Endothelial cell of umbilical vein (primary cell): ENCODE measurements around the gene COX4I1. TPM values are rescaled to one million over a fixed set of nuclear protein-coding genes. Genes with fewer than 3 reads are reported as not detected.

Experiments
- BruUV-seq: library from RNA; stranded (reverse); fragments of 400-500 nt; replicated peaks from 2 replicates; lab custom pipeline; 2021; lab: Mats Ljungman, UMichigan
- CTCF ChIA-PET: fragments of 300-600, 350-600 bp; sonication (Branson Sonifier 250); formaldehyde crosslinking; loops from one replicate; lab custom pipeline; 2021; ENCODE audit warnings: antibody characterized with exemption, inconsistent platforms; lab: Charles Lee
- POLR2A ChIA-PET: fragments of 300-600, 350-600 bp; sonication (Branson Sonifier 250); formaldehyde crosslinking; loops from one replicate; lab custom pipeline; 2021; ENCODE audit warnings: antibody characterized with exemption, inconsistent platforms; lab: Charles Lee
- DNase-seq: peaks from one replicate; pipeline ENCODE4 v3.0.0-alpha.2; 2011; ENCODE audit warnings: low read depth, low spot score
- FAIRE-seq: peaks from 2 replicates; lab custom pipeline; 2011; peaks lifted over from hg19 to GRCh38; lab: Jason Lieb, UNC
- H2AFZ ChIP-seq: 2 replicates; pipeline ENCODE4 v1.6.0; 2012; ENCODE audit warnings: low read depth, low read length, control low read depth, inconsistent platforms
- H3K27ac ChIP-seq: 2 replicates; pipeline ENCODE4 v1.5.1; 2011; ENCODE audit warnings: low read depth, mild to moderate bottlenecking, control low read depth, low read length, moderate library complexity; ENCODE audit not compliant: insufficient read depth
- H3K27me3 ChIP-seq, 2 experiments: 2 replicates each; pipeline versions ENCODE4 v1.6.0 to v1.6.1; 2011; ENCODE audit warnings: low read length in 2 of 2, mixed read lengths in 1 of 2; ENCODE audit not compliant: control insufficient read depth in 2 of 2, insufficient read depth in 2 of 2
- H3K36me3 ChIP-seq, 2 experiments: 2 replicates in 1 of 2; 3 replicates in 1 of 2; pipeline ENCODE4 v1.5.1; 2011; ENCODE audit warnings: low read length in 2 of 2, mild to moderate bottlenecking in 1 of 2, moderate library complexity in 1 of 2; ENCODE audit not compliant: control insufficient read depth in 2 of 2, insufficient read depth in 2 of 2; ENCODE audit errors: extremely low read depth in 1 of 2
- H3K4me1 ChIP-seq: 3 replicates; pipeline ENCODE4 v1.5.1; 2011; ENCODE audit warnings: mild to moderate bottlenecking, low read length; ENCODE audit not compliant: control insufficient read depth, insufficient read depth; ENCODE audit errors: extremely low read depth
- H3K4me2 ChIP-seq: 2 replicates; pipeline ENCODE4 v1.6.1; 2011; ENCODE audit warnings: low read length, control low read depth, mixed read lengths; ENCODE audit not compliant: insufficient read depth
- H3K4me3 ChIP-seq, 3 experiments: fragments of 200-600 bp in 1 of 3; sonication (generic), shearing (Covaris generic) in 1 of 3; replicated peaks in 1 of 3; 2 replicates each; pipeline ENCODE4 v1.5.1; 2011 to 2016; ENCODE audit warnings: control low read depth in 3 of 3, low read length in 3 of 3, mild to moderate bottlenecking in 2 of 3, inconsistent platforms in 1 of 3, low read depth in 1 of 3, moderate library complexity in 1 of 3; ENCODE audit not compliant: insufficient read depth in 1 of 3
- H3K79me2 ChIP-seq: 2 replicates; pipeline ENCODE4 v1.6.0; 2012; ENCODE audit warnings: low read length, inconsistent platforms; ENCODE audit not compliant: control insufficient read depth, insufficient read depth
- H3K9ac ChIP-seq: replicated peaks from 2 replicates; pipeline ENCODE3; 2011; ENCODE audit warnings: low read length, control low read depth; ENCODE audit not compliant: insufficient read depth; ENCODE audit errors: extremely low read depth
- H3K9me1 ChIP-seq: replicated peaks from 3 replicates; pipeline ENCODE4 v1.6.0; 2011; ENCODE audit warnings: mild to moderate bottlenecking, low read length; ENCODE audit not compliant: control insufficient read depth, insufficient read depth; ENCODE audit errors: extremely low read depth
- H3K9me3 ChIP-seq: replicated peaks from 2 replicates; pipeline ENCODE4 v1.5.1; 2012; ENCODE audit warnings: low read length, inconsistent platforms; ENCODE audit not compliant: control insufficient read depth, insufficient read depth
- H4K20me1 ChIP-seq: replicated peaks from 2 replicates; pipeline ENCODE3; 2011; ENCODE audit warnings: mild to moderate bottlenecking, low read length; ENCODE audit not compliant: control insufficient read depth, insufficient read depth; ENCODE audit errors: extremely low read depth
- CTCF ChIP-seq, 2 donors: IDR thresholded peaks; 1 replicate in 1 of 2; 2 replicates in 1 of 2; pipeline ENCODE4 v1.5.1; 2011; ENCODE audit warnings: low read length in 2 of 2, mild to moderate bottlenecking in 2 of 2, moderate library complexity in 2 of 2, control low read depth in 1 of 2, inconsistent platforms in 1 of 2, low read depth in 1 of 2; ENCODE audit not compliant: insufficient read depth in 1 of 2; ENCODE audit errors: extremely low read depth in 1 of 2
- EZH2 ChIP-seq: IDR thresholded peaks from 2 replicates; pipeline ENCODE4 v1.6.1; 2012; ENCODE audit warnings: borderline replicate concordance, low read depth, mild to moderate bottlenecking, moderate library complexity, low read length, inconsistent platforms; ENCODE audit not compliant: severe bottlenecking
- FOS ChIP-seq: IDR thresholded peaks from 2 replicates; pipeline ENCODE4 v1.6.1; 2011; ENCODE audit warnings: mild to moderate bottlenecking, low read length, moderate library complexity, borderline replicate concordance; ENCODE audit not compliant: insufficient read depth
- GATA2 ChIP-seq: IDR thresholded peaks from 2 replicates; pipeline ENCODE4 v1.7.0; 2011; ENCODE audit warnings: low read depth, mild to moderate bottlenecking, moderate library complexity, mixed read lengths, low read length; ENCODE audit not compliant: insufficient read length, insufficient read depth
- JUN ChIP-seq: IDR thresholded peaks from 2 replicates; pipeline ENCODE4 v1.6.1; 2011; ENCODE audit warnings: borderline replicate concordance, low read depth; ENCODE audit not compliant: insufficient read length, insufficient read depth
- POLR2A ChIP-seq: IDR thresholded peaks from 2 replicates; pipeline ENCODE4 v1.6.1; 2012; ENCODE audit warnings: low read depth, mild to moderate bottlenecking, control low read depth, low read length
- POLR2AphosphoS5 ChIP-seq: IDR thresholded peaks from 2 replicates; pipeline ENCODE4 v1.6.1; 2012; ENCODE audit warnings: low read depth, mild to moderate bottlenecking, control low read depth, low read length, moderate library complexity; ENCODE audit not compliant: insufficient read depth
- dilution Hi-C: fragments of 300-500 bp; cut with MboI; formaldehyde crosslinking; loops from one replicate; pipeline ENCODE4 v1.15.0; 2019; ENCODE audit warnings: low sequenced_read_pairs; ENCODE audit not compliant: extremely low pct_ligation_motif_present
- intact Hi-C: fragments of 100-400 bp; cut with micrococcal nuclease; formaldehyde crosslinking; loops from one replicate; pipeline ENCODE4 v1.10.0; 2022
- polyA plus RNA-seq, 4 experiments: library from polyadenylated mRNA; depleted of rRNA in 3 of 4; stranded (reverse) in 3 of 4; unstranded in 1 of 4; fragments of >200 nt; gene quantifications; 2 replicates each; pipeline versions ENCODE4 v1.2.1 to v1.2.3, GENCODE V29; 2011 to 2012; ENCODE audit warnings: missing spikeins in 1 of 4
- total RNA-seq: library from RNA; stranded (reverse); gene quantifications from 2 replicates; pipeline ENCODE4 v1.2.3, GENCODE V29; 2021

Gene COX4I1
- total and polyA plus RNA-seq, 2 donors (not counting 3 experiments of a cell fraction or from before 2014, with no cell fraction given): 560 to 953 TPM

DNA sequence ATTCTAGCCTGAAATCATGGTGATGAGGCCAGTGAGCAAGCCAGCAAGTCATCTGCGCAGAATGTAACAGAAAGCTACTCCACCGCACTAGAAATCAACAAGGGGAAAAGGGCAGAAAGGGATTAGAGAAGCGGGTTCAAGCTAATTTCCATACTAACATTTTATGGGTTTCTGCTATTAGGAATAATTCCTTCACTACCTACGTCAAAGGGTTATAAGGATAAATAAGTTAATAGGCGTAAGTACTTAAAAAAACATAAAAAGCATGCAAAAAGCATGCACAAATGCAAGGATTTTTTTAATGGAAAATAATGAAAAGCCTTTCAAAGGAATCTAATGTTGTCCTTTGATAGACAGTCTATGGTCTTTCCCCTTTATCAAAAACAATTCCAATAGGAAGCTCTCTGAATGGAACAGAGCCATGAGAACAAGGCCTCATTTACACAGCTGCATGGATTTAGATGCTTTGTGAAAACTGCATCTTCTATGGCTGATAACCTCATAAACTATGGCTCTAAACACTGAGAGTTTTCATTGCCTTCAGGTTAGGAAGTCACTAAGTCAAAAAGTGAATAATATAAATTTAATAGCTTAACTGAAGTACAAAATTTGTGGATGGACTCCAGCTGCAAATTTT lies 5.7 kb upstream of the COX4I1 start:
- FAIRE-seq (peak; percentile 4), DNase-seq (no peak)
- no TSS peak for BruUV-seq
- Histone ChIP-seq H2AFZ (no peak overlapping the region), H4K20me1 (peaks cover 5% of the 10 kb centered on the region), H3K9me1 (no peaks in the 10 kb centered on the region), H3K9ac (no peak overlapping the region), H3K4me2 (no peak overlapping the region), H3K79me2 (peaks cover 93% of the 10 kb centered on the region), H3K27me3 (no peaks in the 10 kb centered on the region), H3K9me3 (no peaks in the 10 kb centered on the region), H3K4me3 (no peak overlapping the region), H3K36me3 (peaks cover 4 to 14% of the 10 kb centered on the region in 2 experiments), H3K27ac (no peak overlapping the region), H3K4me1 (peaks cover 14% of the 10 kb centered on the region)
- intact Hi-C loops (no loop called here), dilution Hi-C loops (no loop called here)
- ChIA-PET CTCF (interaction anchor here (1.1 kb wide), 1 partner anchor 15 kb away, joined by 4 read pairs; no protein-coding TSS in a partner anchor), POLR2A (no interaction called here)
- TF ChIP-seq POLR2A (no peak), JUN (no peak), CTCF (IDR thresholded peaks at IDR 0.05; ENCODE audit: extremely low read depth in 1 of 2, insufficient read depth in 1 of 2, low read depth in 1 of 2, low read length in 2 of 2) (no peak), POLR2AphosphoS5 (no peak), GATA2 (no peak), EZH2 (no peak), FOS (no peak)
